ENCODE measurements around the gene ARHGAP18.
A peak's percentile ranks its signal among the peaks of the same experiment; 100 is the strongest.
"Not testable (repeated sequence)": the region's sequence is repeated elsewhere in the genome, so short reads cannot be mapped to it uniquely, and the experiment has no call there.

The ARHGAP18 gene

GRCh38 chr6:129578315-129578714, 131.7 kb downstream of the ARHGAP18 start:
- no peak for DNase-seq (ENCODE audit: low read depth)

GRCh38 chr6:129577691-129578090, 132.3 kb downstream of the ARHGAP18 start:
- peak; percentile 49 for DNase-seq (ENCODE audit: low read depth)

- no peak for DNase-seq (ENCODE audit: low read depth)
These were observed 133.5 kb downstream of the ARHGAP18 start for GRCh38 chr6:129576456-129576855.

GRCh38 chr6:129575378-129576118, 134.4 kb downstream of the ARHGAP18 start:
- DNase-seq (ENCODE audit: low read depth): peak; percentile 80

GRCh38 chr6:129574605-129575004, 135.4 kb downstream of the ARHGAP18 start:
- DNase-seq (ENCODE audit: low read depth): not testable (repeated sequence)

GRCh38 chr6:129570929-129571328, 139.0 kb downstream of the ARHGAP18 start:
- DNase-seq (ENCODE audit: low read depth): not testable (repeated sequence)

- no peak for DNase-seq (ENCODE audit: low read depth)
These were observed 142.0 kb downstream of the ARHGAP18 start for GRCh38 chr6:129568015-129568414.

- peak; percentile 64 for DNase-seq (ENCODE audit: low read depth)
These were observed 142.6 kb downstream of the ARHGAP18 start for GRCh38 chr6:129567374-129567773.

- no peak for DNase-seq (ENCODE audit: low read depth)
These were observed 144.2 kb downstream of the ARHGAP18 start for GRCh38 chr6:129565811-129566210.

GRCh38 chr6:129565366-129565765, 144.6 kb downstream of the ARHGAP18 start:
- DNase-seq (ENCODE audit: low read depth): no peak

- DNase-seq (ENCODE audit: low read depth): no peak
These were observed 151.7 kb downstream of the ARHGAP18 start for GRCh38 chr6:129558248-129558647.

GRCh38 chr6:129555206-129555832, 154.7 kb downstream of the ARHGAP18 start:
- no peak for DNase-seq (ENCODE audit: low read depth)

GRCh38 chr6:129552413-129552812, 157.6 kb downstream of the ARHGAP18 start:
- no peak for DNase-seq (ENCODE audit: low read depth)

GRCh38 chr6:129551486-129551885, 158.5 kb downstream of the ARHGAP18 start:
- no peak for DNase-seq (ENCODE audit: low read depth)

GRCh38 chr6:129546702-129547101, 163.3 kb downstream of the ARHGAP18 start:
- no peak for DNase-seq (ENCODE audit: low read depth)

- no peak for DNase-seq (ENCODE audit: low read depth)
These were observed 164.9 kb downstream of the ARHGAP18 start for GRCh38 chr6:129544892-129545612.

GRCh38 chr6:129543981-129544380, 166.0 kb downstream of the ARHGAP18 start:
- peak; percentile 10 for DNase-seq (ENCODE audit: low read depth)

GRCh38 chr6:129542705-129543104, 167.3 kb downstream of the ARHGAP18 start:
- DNase-seq (ENCODE audit: low read depth): no peak

GRCh38 chr6:129539032-129539431, 170.9 kb downstream of the ARHGAP18 start:
- DNase-seq (ENCODE audit: low read depth): no peak

- DNase-seq (ENCODE audit: low read depth): no peak
These were observed 173.7 kb downstream of the ARHGAP18 start for GRCh38 chr6:129536271-129536670.

- DNase-seq (ENCODE audit: low read depth): no peak
These were observed 175.1 kb downstream of the ARHGAP18 start for GRCh38 chr6:129534926-129535325.

Measured in ELR (cell line).